GM12878 (cell line): ENCODE results near the gene RANBP3. TPM values are rescaled to one million over a fixed set of nuclear protein-coding genes. Genes with fewer than 3 reads are reported as not detected.

Experiments
- ATAC-seq: fragments of 200-7000 bp; cut with Tn5 transposase; 3 replicates; pipeline ENCODE4 v1.9.1; 2020; ENCODE audit warnings: mild to moderate bottlenecking, moderate library complexity
- BruUV-seq: library from RNA; stranded (reverse); fragments of 400-500 nt; replicated peaks from 2 replicates; lab custom pipeline; 2021; lab: Mats Ljungman, UMichigan
- CTCF ChIA-PET: fragments of 300-600 bp; sonication (Branson Sonifier 250); formaldehyde crosslinking; extraction: SDS; loops from one replicate; lab custom pipeline; 2021; ENCODE audit warnings: inconsistent platforms; lab: Yijun Ruan, JAX
- POLR2A ChIA-PET: fragments of 350-600 bp; formaldehyde crosslinking; extraction: SDS; loops from one replicate; lab custom pipeline; 2021; ENCODE audit warnings: inconsistent platforms; lab: Charles Lee
- RAD21 ChIA-PET: fragments of 300-600 bp; sonication (Branson Sonifier 250); formaldehyde crosslinking; loops from one replicate; lab custom pipeline; 2023; ENCODE audit warnings: antibody characterized with exemption; ENCODE audit not compliant: unreplicated experiment; lab: Charles Lee
- SMC1A ChIA-PET: fragments of 300-600 bp; sonication (Branson Sonifier 250); formaldehyde crosslinking; loops from one replicate; lab custom pipeline; 2023; ENCODE audit not compliant: unreplicated experiment, uncharacterized antibody; lab: Charles Lee
- DNase-seq: peaks from one replicate; pipeline ENCODE4 v3.0.0-alpha.2; 2011; ENCODE audit warnings: low read depth, low spot score
- FAIRE-seq: peaks from 3 replicates; lab custom pipeline; 2011; peaks lifted over from hg19 to GRCh38; lab: Jason Lieb, UNC
- H2AFZ ChIP-seq: 2 replicates; pipeline ENCODE4 v1.6.0; 2011; ENCODE audit warnings: low read depth, low read length, control low read depth; ENCODE audit not compliant: control insufficient read depth
- H3K27ac ChIP-seq: 2 replicates; pipeline ENCODE4 v1.5.1; 2011; ENCODE audit warnings: control low read depth; ENCODE audit not compliant: control insufficient read depth, insufficient read depth
- H3K27me3 ChIP-seq, 2 experiments: replicated peaks in 1 of 2; 2 replicates each; pipeline versions ENCODE4 v1.6.0 to v1.6.1; 2011; ENCODE audit warnings: low read length in 1 of 2; ENCODE audit not compliant: control insufficient read depth in 2 of 2, insufficient read depth in 2 of 2
- H3K36me3 ChIP-seq, 2 experiments: 2 replicates each; pipeline ENCODE4 v1.5.1; 2011; ENCODE audit warnings: low read length in 1 of 2; ENCODE audit not compliant: control insufficient read depth in 2 of 2, insufficient read depth in 2 of 2
- H3K4me1 ChIP-seq: 2 replicates; pipeline ENCODE4 v1.6.1; 2011; ENCODE audit warnings: mild to moderate bottlenecking, low read length, moderate library complexity, mixed read lengths; ENCODE audit not compliant: control insufficient read depth, insufficient read depth
- H3K4me2 ChIP-seq: 2 replicates; pipeline ENCODE4 v1.6.0; 2011; ENCODE audit warnings: control low read depth; ENCODE audit not compliant: control insufficient read depth, insufficient read depth
- H3K4me3 ChIP-seq: fragments of 200-600 bp; sonication (generic); 2 replicates; pipeline ENCODE4 v1.5.1; 2016
- H3K79me2 ChIP-seq: 2 replicates; pipeline ENCODE4 v1.6.0; 2011; ENCODE audit warnings: low read length; ENCODE audit not compliant: control insufficient read depth, insufficient read depth
- H3K9ac ChIP-seq: 2 replicates; pipeline ENCODE4 v1.8.0; 2011; ENCODE audit warnings: low read length, control low read depth, mixed read lengths; ENCODE audit not compliant: control insufficient read depth, insufficient read depth
- H3K9me3 ChIP-seq: replicated peaks from 3 replicates; pipeline ENCODE4 v1.5.1; 2011; ENCODE audit warnings: mild to moderate bottlenecking, low read length; ENCODE audit not compliant: control insufficient read depth, insufficient read depth
- H4K20me1 ChIP-seq: 2 replicates; pipeline ENCODE4 v1.6.0; 2011; ENCODE audit not compliant: control insufficient read depth, insufficient read depth
- CEBPZ ChIP-seq: fragments of 150-350 bp; IDR thresholded peaks from 2 replicates; pipeline ENCODE4 v1.6.1; 2016; ENCODE audit warnings: low read depth, low read length
- E2F4 ChIP-seq: IDR thresholded peaks from 2 replicates; pipeline ENCODE4 v1.6.1; 2012; ENCODE audit warnings: low read depth, low read length, improper control_type of control experiment
- HCFC1 ChIP-seq: fragments of 150-350 bp; IDR thresholded peaks from 2 replicates; pipeline ENCODE4 v1.6.1; 2014; ENCODE audit warnings: low read length
- MEF2B ChIP-seq: fragments of 450-650 bp; IDR thresholded peaks from 2 replicates; pipeline ENCODE4 v1.6.1; 2018; ENCODE audit warnings: mild to moderate bottlenecking, moderate library complexity; ENCODE audit not compliant: partially characterized antibody, poor library complexity, severe bottlenecking
- REST ChIP-seq: IDR thresholded peaks from 2 replicates; pipeline ENCODE4 v1.6.1; 2012; ENCODE audit warnings: mild to moderate bottlenecking, low read depth, low read length
- ZBED1 ChIP-seq: IDR thresholded peaks from 2 replicates; pipeline ENCODE4 v1.6.1; 2016; ENCODE audit warnings: borderline replicate concordance
- ZBTB33 ChIP-seq: fragments of 450-650 bp; IDR thresholded peaks from 2 replicates; pipeline ENCODE4 v1.6.1; 2017; ENCODE audit warnings: mild to moderate bottlenecking
- ZNF274 ChIP-seq: IDR thresholded peaks from one replicate; pipeline ENCODE4 v1.8.0; 2011; ENCODE audit not compliant: insufficient read length, insufficient read depth
- WGBS: methylation state at CpG from one replicate; pipeline ENCODE4 v1.1.6; 2016; ENCODE audit warnings: low lambda C conversion rate; ENCODE audit not compliant: insufficient replicate concordance, insufficient coverage; ENCODE audit errors: missing lambda C conversion rate; 5-methylcytosine and 5-hydroxymethylcytosine counted together
- in situ Hi-C: fragments of 300-500 bp; cut with MboI; formaldehyde crosslinking; loops from 9 replicates; pipeline ENCODE4 v1.14.3; 2018; ENCODE audit warnings: mixed read lengths
- intact Hi-C: fragments of 100-400 bp; cut with micrococcal nuclease; formaldehyde crosslinking; loops from one replicate; pipeline ENCODE4 v1.14.2; 2022; ENCODE audit not compliant: unreplicated experiment
- polyA plus RNA-seq, 11 experiments: library from polyadenylated mRNA; depleted of rRNA in 4 of 11; unstranded in 6 of 11; stranded (reverse) in 5 of 11; fragments of >200 nt; fragmentation: Nextera tagmentation in 4 of 11; fragmentation: Illumina TruSeq in 1 of 11; extraction: Ambion mirVana in 4 of 11; extraction: Trizol in 1 of 11; gene quantifications; 1 replicate in 1 of 11; 2 replicates in 10 of 11; pipeline versions ENCODE4 v1.2.1 to v1.2.3, GENCODE V29; 2011 to 2016; ENCODE audit warnings: inconsistent platforms in 2 of 11, missing spikeins in 2 of 11, low read depth in 1 of 11
- total RNA-seq, 4 experiments: library from RNA; depleted of rRNA in 3 of 4; stranded (reverse); fragments of >200 nt in 3 of 4; fragmentation: Illumina TruSeq in 1 of 4; extraction: Trizol in 1 of 4; gene quantifications; 2 replicates each; pipeline versions ENCODE4 v1.2.1 to v1.2.3, GENCODE V29; 2013 to 2021

RANBP3 gene
- total and polyA plus RNA-seq, 10 of the 15 experiments (the other 5 are each of a cell fraction or from before 2014, with no cell fraction given) = 1.1 to 81.6 (median 60.0) TPM

GRCh38 chr19:5907241-5907640 is 70.7 kb downstream of the RANBP3 start:
- in situ Hi-C loops (no loop called here), intact Hi-C loops (no loop called here)
- H3K27me3 ChIP-seq = no peaks in the 10 kb centered on the region
- no peak overlapping the region for H3K4me3 ChIP-seq
- 60% methylated on average over 5 of the region's 5 CpGs for WGBS
- BruUV-seq = no TSS peak
- no peak overlapping the region for H3K4me2 ChIP-seq
- no peak overlapping the region for H3K9ac ChIP-seq
- no peaks in the 10 kb centered on the region for H4K20me1 ChIP-seq
- ChIA-PET SMC1A (no interaction called here), CTCF (interaction anchor here (0.9 to 2.6 kb wide), 2 partner anchors 61 to 116 kb away, joined by 3 to 8 read pairs; no protein-coding TSS in a partner anchor)
- peaks cover 14% of the 10 kb centered on the region for H3K79me2 ChIP-seq
- no peak for DNase-seq
- TF ChIP-seq MEF2B (no peak), CEBPZ (no peak), ZNF274 (no peak), ZBTB33 (no peak), HCFC1 (no peak), REST (no peak), E2F4 (no peak), ZBED1 (no peak)
- TF ChIP-seq, all 136 proteins: peak for 0
- Histone ChIP-seq H3K4me1 (peaks cover 8% of the 10 kb centered on the region), H3K9me3 (no peaks in the 10 kb centered on the region), H3K36me3 (no peaks in the 10 kb centered on the region), H3K27ac (no peak overlapping the region), H2AFZ (no peak overlapping the region)
- POLR2A ChIA-PET = no interaction called here
- no peak for ATAC-seq
- RAD21 ChIA-PET = no interaction called here
- FAIRE-seq = no peak
